Adrenal gland (tissue), 12 donors: ENCODE data around the gene SLC22A12. TPM values are rescaled to one million over a fixed set of nuclear protein-coding genes. Genes with fewer than 3 reads are reported as not detected.

Experiments
- DNase-seq, 7 donors: peaks; one replicate each; pipeline ENCODE4 v3.0.0-alpha.2; 2019 to 2020
- H3K27ac ChIP-seq, 5 donors: fragments of 200-600 bp; sonication (generic) in 4 of 5; 1 replicate in 3 of 5; 2 replicates in 2 of 5; pipeline versions ENCODE4 v1.5.1 to v1.8.0; 2016 to 2020; ENCODE audit warnings: mild to moderate bottlenecking in 1 of 5
- H3K27me3 ChIP-seq: fragments of 200-600 bp; 2 replicates; pipeline ENCODE4 v1.8.0; 2021
- H3K36me3 ChIP-seq, 2 donors: fragments of 200-600 bp; replicated peaks in 1 of 2; 1 replicate in 1 of 2; 2 replicates in 1 of 2; pipeline versions ENCODE4 v1.5.1 to v1.8.0; 2018 to 2022
- H3K4me1 ChIP-seq, 2 donors: fragments of 200-600 bp; replicated peaks in 1 of 2; 1 replicate in 1 of 2; 2 replicates in 1 of 2; pipeline versions ENCODE4 v1.5.1 to v1.8.0; 2018 to 2021
- H3K4me3 ChIP-seq, 4 donors: fragments of 200-600 bp; sonication (generic) in 3 of 4; one replicate each; pipeline ENCODE4 v1.5.1; 2016 to 2018
- H3K9me3 ChIP-seq, 3 donors: fragments of 200-600 bp; sonication (generic) in 1 of 3; replicated peaks in 1 of 3; 1 replicate in 2 of 3; 2 replicates in 1 of 3; pipeline versions ENCODE4 v1.5.1 to v1.8.0; 2016 to 2021
- CTCF ChIP-seq, 6 experiments: fragments of 450-650 bp in 4 of 6; fragments of 200-600 bp in 2 of 6; sonication (generic) in 1 of 6; IDR thresholded peaks; 1 replicate in 5 of 6; 2 replicates in 1 of 6; pipeline versions ENCODE4 v1.5.1 to v1.8.0; 2016 to 2021; ENCODE audit warnings: antibody characterized with exemption in 6 of 6, mild to moderate bottlenecking in 2 of 6, moderate library complexity in 1 of 6
- POLR2A ChIP-seq, 2 donors: fragments of 450-650 bp; IDR thresholded peaks; one replicate each; pipeline ENCODE4 v1.6.1; 2017; ENCODE audit warnings: antibody characterized with exemption in 2 of 2, mild to moderate bottlenecking in 2 of 2, moderate library complexity in 1 of 2
- WGBS, 4 donors: extraction: QIAGEN DNeasy Blood & Tissue Kit in 2 of 4; methylation state at CpG; one replicate each; pipeline versions ENCODE4 v1.1.5 to v1.1.7; 2013 to 2017; 5-methylcytosine and 5-hydroxymethylcytosine counted together
- intact Hi-C, 2 donors: fragments of 100-400 bp; cut with DNase I; formaldehyde crosslinking; loops; one replicate each; pipeline versions ENCODE4 v1.14.1 to v1.15.0; 2022 to 2023
- polyA plus RNA-seq, 3 donors: library from polyadenylated mRNA; stranded (reverse); fragments of 200-250 nt in 2 of 3; fragments of 350-450 nt in 1 of 3; fragmentation: Illumina TruSeq in 1 of 3; extraction: RNeasy Lipid Tissue Mini Kit (QIAGEN cat#74804) in 1 of 3; gene quantifications; one replicate each; pipeline ENCODE4 v1.2.3, GENCODE V29; 2013 to 2014
- total RNA-seq, 9 donors: library from RNA; depleted of rRNA in 4 of 9; stranded (reverse); fragments of >200 nt in 4 of 9; fragments of 120-200 nt in 1 of 9; fragmentation: NEBNext Ultra II Directional in 1 of 9; extraction: Animal tissue kit (Norgen Biotek cat#: 25700) in 1 of 9; gene quantifications; one replicate each; pipeline versions ENCODE4 v1.1.0 to v1.2.4, GENCODE V29; 2013 to 2023
- donor health status: healthy with polysubstance abuse.
- donor health status: Bipolar disorder and iron deficiency.
- donor health status: DM: yes; HTN: yes; CAD: no.
- donor health status: DM: no; HTN: no; CAD: no.
- donor health status: DM: no; HTN: no; CAD: no.
- donor health status: DM: yes; HTN: yes; CAD: no.

SLC22A12 gene
- total and polyA plus RNA-seq, 12 donors, result not detected

GRCh38 chr11:64545619-64546018, 45.4 kb upstream of the SLC22A12 start:
- no peaks in the 10 kb centered on the region for H3K36me3 ChIP-seq
- intact Hi-C loops, result no loop called here
- H3K4me3 ChIP-seq, result no peak overlapping the region
- DNase-seq, result peak in 5 of 7 donors; percentile 33 to 86 (median 68)
- H3K9me3 ChIP-seq, result no peaks in the 10 kb centered on the region
- H3K27me3 ChIP-seq, result no peaks in the 10 kb centered on the region
- H3K4me1 ChIP-seq, result no peaks in the 10 kb centered on the region
- no peak overlapping the region for H3K27ac ChIP-seq
- no peak for TF ChIP-seq POLR2A (IDR thresholded peaks at IDR 0.05)
- TF ChIP-seq CTCF (IDR thresholded peaks at IDR 0.05), result no peak
- WGBS, 4 donors, result 78 to 84% (median 79%) methylated on average over 15 of the region's 15 CpGs

- 90 to 100% (median 99%) methylated on average over 1 to 2 of the region's 2 CpGs for WGBS, 4 donors
- intact Hi-C loops, result no loop called here
- no peak for TF ChIP-seq CTCF (IDR thresholded peaks at IDR 0.05)
- no peak for TF ChIP-seq POLR2A (IDR thresholded peaks at IDR 0.05)
- Histone ChIP-seq H3K27me3 (no peaks in the 10 kb centered on the region), H3K4me3 (no peak overlapping the region), H3K36me3 (no peaks in the 10 kb centered on the region), H3K9me3 (no peaks in the 10 kb centered on the region), H3K27ac (no peak overlapping the region), H3K4me1 (no peaks in the 10 kb centered on the region)
- DNase-seq, result no peak
These were observed 44.8 kb upstream of the SLC22A12 start for GRCh38 chr11:64546176-64546575.

- DNase-seq, result peak in 3 of 7 donors; percentile 48 to 50 (median 48)
- no peak overlapping the region for H3K4me3 ChIP-seq
- 56 to 100% (median 82%) methylated on average over 2 to 8 of the region's 8 CpGs for WGBS, 4 donors
These were observed 44.4 kb upstream of the SLC22A12 start for GRCh38 chr11:64546600-64546999.

GRCh38 chr11:64549969-64550368, 41.1 kb upstream of the SLC22A12 start:
- H3K4me3 ChIP-seq, result no peak overlapping the region
- 72 to 82% (median 79%) methylated on average over 4 of the region's 4 CpGs for WGBS, 4 donors
- peaks cover 2 to 12% of the 10 kb centered on the region in 2 donors for H3K4me1 ChIP-seq
- intact Hi-C loops, result no loop called here
- TF ChIP-seq POLR2A (IDR thresholded peaks at IDR 0.05) (no peak), CTCF (IDR thresholded peaks at IDR 0.05) (no peak)
- DNase-seq, result no peak
- peaks cover 4% of the 10 kb centered on the region for H3K27me3 ChIP-seq
- H3K27ac ChIP-seq, result no peak overlapping the region
- H3K36me3 ChIP-seq, result no peaks in the 10 kb centered on the region
- H3K9me3 ChIP-seq, result no peaks in the 10 kb centered on the region

More at GRCh38 chr11:64546600-64546999, 44.4 kb upstream of the SLC22A12 start:
- no peaks in the 10 kb centered on the region for H3K4me1 ChIP-seq
- no peak overlapping the region for H3K27ac ChIP-seq
- no peaks in the 10 kb centered on the region for H3K27me3 ChIP-seq
- TF ChIP-seq CTCF (IDR thresholded peaks at IDR 0.05) (no peak), POLR2A (IDR thresholded peaks at IDR 0.05) (no peak)
- H3K36me3 ChIP-seq, result no peaks in the 10 kb centered on the region
- no peaks in the 10 kb centered on the region for H3K9me3 ChIP-seq
- intact Hi-C loops, result no loop called here
